HG02623 (cell line): ENCODE results near the gene PIK3CD.
"Not testable (repeated sequence)": the region's sequence is repeated elsewhere in the genome, so short reads cannot be mapped to it uniquely, and the experiment has no call there.

Experiments used
- ATAC-seq: cut with Tn5 transposase; IDR thresholded peaks from one replicate; pipeline ENCODE4 v1.9.1; 2021; ENCODE audit warnings: moderate library complexity; ENCODE audit not compliant: unreplicated experiment

Gene PIK3CD

DNA sequence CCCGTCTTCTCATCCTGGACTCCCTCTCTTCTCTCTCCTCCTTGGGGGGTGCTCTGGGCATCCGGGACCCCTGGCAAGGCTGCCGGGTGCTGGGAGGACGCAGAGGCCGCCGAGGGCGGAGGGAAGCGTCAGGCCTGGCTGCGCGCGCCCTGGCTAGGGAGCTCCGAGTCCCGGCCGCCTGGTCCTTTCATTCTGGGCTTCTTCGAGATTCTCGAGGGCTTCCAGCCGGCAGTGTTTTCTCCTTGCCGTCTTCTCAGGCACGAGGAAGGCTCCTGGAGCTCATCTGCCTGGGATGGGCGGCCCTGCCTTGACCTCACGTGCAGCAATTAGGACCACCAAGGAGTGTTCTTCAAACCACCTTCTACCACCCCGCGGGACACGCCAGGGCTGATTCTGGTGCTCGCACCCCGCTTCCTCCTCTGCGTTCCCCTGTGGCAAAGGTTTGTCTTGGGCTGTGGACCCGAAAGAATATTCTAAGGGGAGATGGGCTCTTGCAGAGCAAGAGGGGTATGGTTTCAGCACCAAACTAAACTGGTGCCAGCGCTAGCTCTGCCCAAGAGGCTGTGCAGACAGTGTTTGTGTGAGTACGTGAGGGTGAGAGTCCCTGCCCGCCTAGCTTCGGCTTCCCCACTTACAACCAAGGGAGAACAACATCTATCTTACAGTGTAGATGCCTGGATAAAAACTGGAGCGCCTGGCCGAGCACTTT lies 36.5 kb downstream of the PIK3CD start:
- no peak for ATAC-seq

GRCh38 chr1:9688599-9688998 lies 37.1 kb downstream of the PIK3CD start:
- no peak for ATAC-seq

DNA sequence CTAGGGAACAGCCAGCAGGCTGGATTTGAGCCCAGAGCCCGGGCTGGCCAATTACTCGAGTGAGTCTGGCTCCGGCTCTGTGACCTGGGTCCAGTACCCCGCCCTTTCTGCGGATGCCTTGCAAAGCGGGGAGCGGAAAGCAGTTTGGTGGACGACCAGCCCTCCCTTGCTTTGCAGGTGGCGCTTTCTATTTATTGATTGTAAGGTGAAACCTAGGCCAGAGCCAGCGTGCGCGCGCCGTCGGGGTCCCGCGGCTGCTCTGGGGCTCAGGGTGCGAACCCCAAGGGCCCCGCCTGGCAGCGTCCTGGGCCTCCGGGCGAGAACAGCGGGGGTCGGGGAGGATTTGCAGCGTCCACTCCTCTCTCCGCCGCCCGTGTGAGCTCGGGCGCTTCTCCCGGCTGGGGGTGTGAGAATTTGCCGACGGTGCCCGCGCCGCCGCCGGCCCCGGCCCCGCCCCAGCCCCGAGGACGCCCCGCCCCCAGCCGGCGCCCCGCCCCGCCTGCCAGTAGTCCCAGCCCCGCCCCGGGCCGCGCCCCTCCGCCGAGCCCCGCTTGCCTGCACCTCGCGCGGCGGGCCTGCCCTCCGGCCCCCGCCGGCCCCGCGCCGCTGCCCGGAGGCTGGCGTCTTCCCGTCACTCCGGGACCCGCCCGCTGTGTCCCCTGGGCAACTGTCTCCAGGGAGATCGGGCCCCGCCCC lies 37.6 kb downstream of the PIK3CD start:
- ATAC-seq, result peak; percentile 54

GRCh38 chr1:9689971-9690381 lies 38.4 kb downstream of the PIK3CD start:
- ATAC-seq, result no peak

GRCh38 chr1:9690440-9691107 lies 39.0 kb downstream of the PIK3CD start:
- no peak for ATAC-seq

- ATAC-seq, result no peak
Measured at GRCh38 chr1:9691108-9691445, 39.5 kb downstream of the PIK3CD start.

- ATAC-seq, result no peak
Measured at GRCh38 chr1:9691691-9692090, 40.2 kb downstream of the PIK3CD start.

DNA sequence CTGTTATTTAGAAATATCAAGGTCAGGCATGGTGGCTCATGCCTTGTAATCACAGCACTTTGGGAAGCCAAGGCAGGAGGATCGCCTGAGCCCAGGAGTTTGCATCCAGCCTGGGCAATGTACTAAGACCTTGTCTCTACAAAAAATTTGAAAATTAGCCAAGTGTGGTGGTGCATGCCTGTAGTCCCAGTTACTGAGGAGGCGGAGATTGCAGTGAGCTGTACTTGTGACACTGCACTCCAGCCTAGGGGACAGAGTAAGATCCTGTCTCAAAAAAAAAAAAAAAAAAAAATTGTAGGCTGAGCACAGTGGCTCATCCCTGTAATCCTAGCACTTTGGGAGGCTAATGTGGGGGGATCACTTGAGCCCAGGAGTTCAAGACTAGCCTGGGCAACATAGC lies 45.3 kb downstream of the PIK3CD start:
- ATAC-seq, result no peak

GRCh38 chr1:9699361-9699760 lies 47.8 kb downstream of the PIK3CD start:
- ATAC-seq, result no peak

DNA sequence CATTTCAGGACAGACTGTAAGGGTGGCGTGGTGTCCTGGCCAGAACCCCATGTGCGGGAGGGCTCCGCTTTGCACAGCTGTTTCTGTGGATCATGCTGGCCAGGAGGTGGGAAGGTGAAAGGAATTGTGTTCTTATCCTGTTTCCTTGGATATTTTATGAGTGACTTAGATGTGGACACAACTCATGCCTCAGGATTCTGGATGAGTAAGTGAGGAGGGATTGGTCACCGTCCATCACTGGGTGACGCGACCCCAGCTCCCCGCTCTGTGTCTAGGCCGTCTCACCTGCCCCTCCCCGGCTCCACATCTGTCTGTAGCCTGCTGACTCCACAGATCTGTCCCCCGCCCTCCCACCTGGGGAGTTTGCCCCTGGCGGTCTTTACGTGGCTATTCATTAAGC lies 48.8 kb downstream of the PIK3CD start:
- no peak for ATAC-seq

GRCh38 chr1:9701665-9702064 lies 50.1 kb downstream of the PIK3CD start:
- no peak for ATAC-seq

DNA sequence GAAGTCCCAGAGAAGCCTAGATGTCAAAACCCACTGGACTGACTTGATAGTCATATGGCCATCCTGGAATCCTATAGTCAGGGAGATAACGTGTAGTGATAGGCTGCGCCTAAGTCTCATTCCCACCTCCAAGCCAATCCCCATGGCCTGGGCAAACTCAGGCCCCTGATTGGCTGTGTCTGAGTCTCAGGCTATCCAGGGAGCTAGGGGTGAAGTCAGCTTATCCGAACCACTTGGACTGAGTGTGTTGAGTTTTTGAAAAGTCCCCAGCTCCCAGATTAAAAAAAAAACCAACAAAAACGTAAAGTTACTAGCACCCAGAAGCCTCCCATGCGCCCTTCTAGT lies 51.6 kb downstream of the PIK3CD start:
- no peak for ATAC-seq

DNA sequence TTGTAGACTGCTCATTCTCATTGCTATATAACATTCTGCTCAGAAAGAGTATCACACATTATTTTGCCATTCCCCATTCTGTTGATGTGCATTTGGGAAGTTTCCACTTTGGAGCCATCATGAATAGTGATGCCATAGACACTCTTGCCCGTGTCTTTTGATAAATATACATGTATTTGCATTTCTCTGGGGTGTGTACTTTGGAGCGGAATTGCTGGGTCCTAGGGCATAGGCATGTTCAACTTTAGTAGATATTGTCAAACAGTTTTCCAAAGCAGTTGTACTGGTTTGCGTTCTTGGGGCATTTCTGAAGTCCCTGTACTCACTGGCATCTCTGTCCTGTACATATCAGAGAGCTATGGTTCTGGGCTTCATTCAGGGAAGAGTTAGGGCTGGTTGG lies 52.1 kb downstream of the PIK3CD start:
- no peak for ATAC-seq

GRCh38 chr1:9705337-9706093 lies 54.0 kb downstream of the PIK3CD start:
- no peak for ATAC-seq

- ATAC-seq, result no peak
Measured at GRCh38 chr1:9706178-9706577, 54.6 kb downstream of the PIK3CD start.

- no peak for ATAC-seq
Measured at GRCh38 chr1:9710037-9710436, 58.5 kb downstream of the PIK3CD start.

GRCh38 chr1:9711466-9712020 lies 60.0 kb downstream of the PIK3CD start:
- ATAC-seq, result no peak

DNA sequence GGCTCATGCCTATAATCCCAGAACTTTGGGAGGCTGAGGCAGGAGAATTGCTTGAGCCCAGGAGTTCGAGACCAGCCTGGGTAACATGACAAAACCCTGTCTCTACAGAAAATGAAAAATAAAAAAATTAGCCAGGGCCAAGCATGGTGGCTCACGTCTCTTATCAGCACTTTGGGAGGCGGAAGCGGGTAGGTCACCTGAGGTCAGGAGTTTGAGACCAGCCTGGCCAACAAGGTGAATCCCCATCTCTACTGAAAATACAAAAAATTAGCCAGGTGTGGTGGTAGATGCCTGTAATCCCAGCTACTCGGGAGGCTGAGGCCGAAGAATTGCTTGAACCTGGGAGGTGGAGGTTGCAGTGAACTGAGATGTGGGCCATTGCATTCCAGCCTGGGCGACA lies 61.2 kb downstream of the PIK3CD start:
- not testable (repeated sequence) for ATAC-seq

DNA sequence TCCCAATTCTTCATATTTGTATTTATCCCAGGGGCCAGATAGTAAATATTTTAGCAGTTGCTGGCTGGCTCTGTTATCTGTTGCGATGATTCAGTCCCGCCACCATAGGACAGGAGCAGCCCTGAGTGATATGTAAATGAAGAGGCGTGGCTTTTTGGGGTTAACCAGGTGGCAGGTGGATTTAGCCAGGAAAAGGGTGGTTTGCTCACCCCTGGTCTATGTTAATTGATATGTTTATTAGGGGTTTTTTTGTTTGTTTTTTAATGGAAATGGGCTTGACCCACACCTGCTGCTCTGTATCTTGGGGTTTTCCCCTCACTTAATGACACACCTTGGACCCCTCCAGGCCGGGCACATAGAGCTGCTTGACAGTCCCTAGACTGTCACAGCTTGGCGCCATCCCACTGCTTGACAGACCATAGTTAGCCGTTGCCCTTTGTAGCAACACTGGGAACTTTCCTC lies 62.8 kb downstream of the PIK3CD start:
- ATAC-seq, result no peak

DNA sequence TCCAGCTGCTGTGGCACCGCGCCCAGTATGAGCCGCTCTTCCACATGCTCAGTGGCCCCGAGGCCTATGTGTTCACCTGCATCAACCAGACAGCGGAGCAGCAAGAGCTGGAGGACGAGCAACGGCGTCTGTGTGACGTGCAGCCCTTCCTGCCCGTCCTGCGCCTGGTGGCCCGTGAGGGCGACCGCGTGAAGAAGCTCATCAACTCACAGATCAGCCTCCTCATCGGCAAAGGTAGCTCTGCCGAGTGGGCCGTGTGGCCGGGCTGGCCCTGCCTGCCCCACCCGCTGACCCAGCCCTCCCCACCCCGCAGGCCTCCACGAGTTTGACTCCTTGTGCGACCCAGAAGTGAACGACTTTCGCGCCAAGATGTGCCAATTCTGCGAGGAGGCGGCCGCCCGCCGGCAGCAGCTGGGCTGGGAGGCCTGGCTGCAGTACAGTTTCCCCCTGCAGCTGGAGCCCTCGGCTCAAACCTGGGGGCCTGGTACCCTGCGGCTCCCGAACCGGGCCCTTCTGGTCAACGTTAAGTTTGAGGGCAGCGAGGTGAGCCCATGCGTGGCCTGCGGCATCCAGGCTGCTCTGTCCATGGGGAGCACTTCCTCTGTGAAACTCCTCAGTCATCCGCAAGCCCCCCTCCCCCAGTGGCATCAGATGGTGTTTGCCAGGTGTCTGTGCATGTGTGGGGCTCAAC lies 64.2 kb downstream of the PIK3CD start:
- ATAC-seq, result no peak
